Endothelial cell of umbilical vein (primary cell): Measurements from ENCODE around the gene F2RL3. TPM values are rescaled to one million over a fixed set of nuclear protein-coding genes. Genes with fewer than 3 reads are reported as not detected.
A peak's percentile ranks its signal among the peaks of the same experiment; 100 is the strongest.

Experiments
- BruUV-seq: library from RNA; stranded (reverse); fragments of 400-500 nt; replicated peaks from 2 replicates; lab custom pipeline; 2021; lab: Mats Ljungman, UMichigan
- CTCF ChIA-PET: fragments of 300-600, 350-600 bp; sonication (Branson Sonifier 250); formaldehyde crosslinking; loops from one replicate; lab custom pipeline; 2021; ENCODE audit warnings: antibody characterized with exemption, inconsistent platforms; lab: Charles Lee
- POLR2A ChIA-PET: fragments of 300-600, 350-600 bp; sonication (Branson Sonifier 250); formaldehyde crosslinking; loops from one replicate; lab custom pipeline; 2021; ENCODE audit warnings: antibody characterized with exemption, inconsistent platforms; lab: Charles Lee
- DNase-seq: peaks from one replicate; pipeline ENCODE4 v3.0.0-alpha.2; 2011; ENCODE audit warnings: low read depth, low spot score
- FAIRE-seq: peaks from 2 replicates; lab custom pipeline; 2011; peaks lifted over from hg19 to GRCh38; lab: Jason Lieb, UNC
- H2AFZ ChIP-seq: 2 replicates; pipeline ENCODE4 v1.6.0; 2012; ENCODE audit warnings: low read depth, low read length, control low read depth, inconsistent platforms
- H3K27ac ChIP-seq: 2 replicates; pipeline ENCODE4 v1.5.1; 2011; ENCODE audit warnings: low read depth, mild to moderate bottlenecking, control low read depth, low read length, moderate library complexity; ENCODE audit not compliant: insufficient read depth
- H3K27me3 ChIP-seq, 2 experiments: 2 replicates each; pipeline versions ENCODE4 v1.6.0 to v1.6.1; 2011; ENCODE audit warnings: low read length in 2 of 2, mixed read lengths in 1 of 2; ENCODE audit not compliant: control insufficient read depth in 2 of 2, insufficient read depth in 2 of 2
- H3K36me3 ChIP-seq, 2 experiments: 2 replicates in 1 of 2; 3 replicates in 1 of 2; pipeline ENCODE4 v1.5.1; 2011; ENCODE audit warnings: low read length in 2 of 2, mild to moderate bottlenecking in 1 of 2, moderate library complexity in 1 of 2; ENCODE audit not compliant: control insufficient read depth in 2 of 2, insufficient read depth in 2 of 2; ENCODE audit errors: extremely low read depth in 1 of 2
- H3K4me1 ChIP-seq: 3 replicates; pipeline ENCODE4 v1.5.1; 2011; ENCODE audit warnings: mild to moderate bottlenecking, low read length; ENCODE audit not compliant: control insufficient read depth, insufficient read depth; ENCODE audit errors: extremely low read depth
- H3K4me2 ChIP-seq: 2 replicates; pipeline ENCODE4 v1.6.1; 2011; ENCODE audit warnings: low read length, control low read depth, mixed read lengths; ENCODE audit not compliant: insufficient read depth
- H3K4me3 ChIP-seq, 3 experiments: fragments of 200-600 bp in 1 of 3; sonication (generic), shearing (Covaris generic) in 1 of 3; replicated peaks in 1 of 3; 2 replicates each; pipeline ENCODE4 v1.5.1; 2011 to 2016; ENCODE audit warnings: control low read depth in 3 of 3, low read length in 3 of 3, mild to moderate bottlenecking in 2 of 3, inconsistent platforms in 1 of 3, low read depth in 1 of 3, moderate library complexity in 1 of 3; ENCODE audit not compliant: insufficient read depth in 1 of 3
- H3K79me2 ChIP-seq: 2 replicates; pipeline ENCODE4 v1.6.0; 2012; ENCODE audit warnings: low read length, inconsistent platforms; ENCODE audit not compliant: control insufficient read depth, insufficient read depth
- H3K9ac ChIP-seq: replicated peaks from 2 replicates; pipeline ENCODE3; 2011; ENCODE audit warnings: low read length, control low read depth; ENCODE audit not compliant: insufficient read depth; ENCODE audit errors: extremely low read depth
- H3K9me1 ChIP-seq: replicated peaks from 3 replicates; pipeline ENCODE4 v1.6.0; 2011; ENCODE audit warnings: mild to moderate bottlenecking, low read length; ENCODE audit not compliant: control insufficient read depth, insufficient read depth; ENCODE audit errors: extremely low read depth
- H3K9me3 ChIP-seq: replicated peaks from 2 replicates; pipeline ENCODE4 v1.5.1; 2012; ENCODE audit warnings: low read length, inconsistent platforms; ENCODE audit not compliant: control insufficient read depth, insufficient read depth
- H4K20me1 ChIP-seq: replicated peaks from 2 replicates; pipeline ENCODE3; 2011; ENCODE audit warnings: mild to moderate bottlenecking, low read length; ENCODE audit not compliant: control insufficient read depth, insufficient read depth; ENCODE audit errors: extremely low read depth
- CTCF ChIP-seq, 2 donors: IDR thresholded peaks; 1 replicate in 1 of 2; 2 replicates in 1 of 2; pipeline ENCODE4 v1.5.1; 2011; ENCODE audit warnings: low read length in 2 of 2, mild to moderate bottlenecking in 2 of 2, moderate library complexity in 2 of 2, control low read depth in 1 of 2, inconsistent platforms in 1 of 2, low read depth in 1 of 2; ENCODE audit not compliant: insufficient read depth in 1 of 2; ENCODE audit errors: extremely low read depth in 1 of 2
- EZH2 ChIP-seq: IDR thresholded peaks from 2 replicates; pipeline ENCODE4 v1.6.1; 2012; ENCODE audit warnings: borderline replicate concordance, low read depth, mild to moderate bottlenecking, moderate library complexity, low read length, inconsistent platforms; ENCODE audit not compliant: severe bottlenecking
- FOS ChIP-seq: IDR thresholded peaks from 2 replicates; pipeline ENCODE4 v1.6.1; 2011; ENCODE audit warnings: mild to moderate bottlenecking, low read length, moderate library complexity, borderline replicate concordance; ENCODE audit not compliant: insufficient read depth
- GATA2 ChIP-seq: IDR thresholded peaks from 2 replicates; pipeline ENCODE4 v1.7.0; 2011; ENCODE audit warnings: low read depth, mild to moderate bottlenecking, moderate library complexity, mixed read lengths, low read length; ENCODE audit not compliant: insufficient read length, insufficient read depth
- JUN ChIP-seq: IDR thresholded peaks from 2 replicates; pipeline ENCODE4 v1.6.1; 2011; ENCODE audit warnings: borderline replicate concordance, low read depth; ENCODE audit not compliant: insufficient read length, insufficient read depth
- MAX ChIP-seq: IDR thresholded peaks from 2 replicates; pipeline ENCODE4 v1.6.1; 2011; ENCODE audit not compliant: insufficient read depth, insufficient read length
- MYC ChIP-seq: IDR thresholded peaks from one replicate; pipeline ENCODE4 v1.6.1; 2011; ENCODE audit warnings: mild to moderate bottlenecking, low read depth, low read length
- POLR2A ChIP-seq: IDR thresholded peaks from 2 replicates; pipeline ENCODE4 v1.6.1; 2012; ENCODE audit warnings: low read depth, mild to moderate bottlenecking, control low read depth, low read length
- POLR2AphosphoS5 ChIP-seq: IDR thresholded peaks from 2 replicates; pipeline ENCODE4 v1.6.1; 2012; ENCODE audit warnings: low read depth, mild to moderate bottlenecking, control low read depth, low read length, moderate library complexity; ENCODE audit not compliant: insufficient read depth
- dilution Hi-C: fragments of 300-500 bp; cut with MboI; formaldehyde crosslinking; loops from one replicate; pipeline ENCODE4 v1.15.0; 2019; ENCODE audit warnings: low sequenced_read_pairs; ENCODE audit not compliant: extremely low pct_ligation_motif_present
- intact Hi-C: fragments of 100-400 bp; cut with micrococcal nuclease; formaldehyde crosslinking; loops from one replicate; pipeline ENCODE4 v1.10.0; 2022
- polyA plus RNA-seq, 4 experiments: library from polyadenylated mRNA; depleted of rRNA in 3 of 4; stranded (reverse) in 3 of 4; unstranded in 1 of 4; fragments of >200 nt; gene quantifications; 2 replicates each; pipeline versions ENCODE4 v1.2.1 to v1.2.3, GENCODE V29; 2011 to 2012; ENCODE audit warnings: missing spikeins in 1 of 4
- total RNA-seq: library from RNA; stranded (reverse); gene quantifications from 2 replicates; pipeline ENCODE4 v1.2.3, GENCODE V29; 2021

Gene F2RL3
- total and polyA plus RNA-seq, 2 donors (not counting 3 experiments of a cell fraction or from before 2014, with no cell fraction given), result 1.2 to 1.7 TPM

- DNase-seq (no peak), FAIRE-seq (no peak)
- CTCF ChIA-PET, result interaction anchor here (0.6 kb wide), 2 partner anchors 66 to 180 kb away, joined by 3 read pairs; partner anchors contain the start of gene SIN3B
- Histone ChIP-seq H3K36me3 (no peaks in the 10 kb centered on the region), H3K27ac (no peak overlapping the region), H3K4me1 (no peaks in the 10 kb centered on the region), H3K79me2 (no peaks in the 10 kb centered on the region), H3K9me1 (no peaks in the 10 kb centered on the region), H2AFZ (no peak overlapping the region), H4K20me1 (no peaks in the 10 kb centered on the region), H3K9me3 (no peaks in the 10 kb centered on the region), H3K4me2 (no peak overlapping the region), H3K4me3 (no peak overlapping the region), H3K27me3 (no peaks in the 10 kb centered on the region), H3K9ac (no peak overlapping the region)
- POLR2A ChIA-PET, result no interaction called here
- intact Hi-C loops (loop anchor here (2.0 kb wide), 1 partner anchor 371 kb away; the partner anchor contains the start of gene BABAM1), dilution Hi-C loops (no loop called here)
- peak; percentile 39 for TF ChIP-seq EZH2
- TF ChIP-seq POLR2AphosphoS5, result no peak
- no peak for TF ChIP-seq POLR2A
- BruUV-seq, result TSS peak; percentile 12
These were observed 6.8 kb downstream of the F2RL3 start for GRCh38 chr19:16895467-16896145.

GRCh38 chr19:16896146-16897028 lies 7.6 kb downstream of the F2RL3 start:
- Histone ChIP-seq H4K20me1 (no peaks in the 10 kb centered on the region), H3K4me2 (peak overlapping the region; percentile 91), H3K4me1 (no peaks in the 10 kb centered on the region), H2AFZ (peak overlapping the region; percentile 92), H3K36me3 (no peaks in the 10 kb centered on the region), H3K9ac (peak overlapping the region; percentile 54), H3K79me2 (no peaks in the 10 kb centered on the region), H3K27ac (no peak overlapping the region), H3K27me3 (no peaks in the 10 kb centered on the region), H3K9me3 (no peaks in the 10 kb centered on the region), H3K4me3 (peak overlapping the region; percentile 9 to 66 (median 57)), H3K9me1 (no peaks in the 10 kb centered on the region)
- no peak for TF ChIP-seq CTCF (IDR thresholded peaks at IDR 0.05; ENCODE audit: extremely low read depth in 1 of 2, insufficient read depth in 1 of 2, low read depth in 1 of 2, low read length in 2 of 2)
- no peak for TF ChIP-seq GATA2
- TF ChIP-seq MAX, result no peak
- TF ChIP-seq JUN, result no peak
- TF ChIP-seq POLR2AphosphoS5, result no peak
- TF ChIP-seq MYC, result no peak
- TF ChIP-seq POLR2A, result peak; percentile 36
- TF ChIP-seq FOS, result no peak
- peak; percentile 27 for TF ChIP-seq EZH2
- POLR2A ChIA-PET, result no interaction called here
- TSS peak; percentile 29 for BruUV-seq
- no peak for FAIRE-seq
- CTCF ChIA-PET, result interaction anchor here (0.6 kb wide), 1 partner anchor 180 kb away, joined by 3 read pairs; no protein-coding TSS in a partner anchor
- intact Hi-C loops, result loop anchor here (1.0 to 2.0 kb wide), 4 partner anchors 8 to 370 kb away; partner anchors contain the start of genes BABAM1 and F2RL3
- dilution Hi-C loops, result no loop called here
- DNase-seq, result peak; percentile 12
